HFF-Myc (cell line): ENCODE measurements around the gene CAB39L.

Experiments used
- DNase-seq: peaks from one replicate; pipeline ENCODE4 v3.0.0-alpha.2; 2011; ENCODE audit warnings: low read depth; ENCODE audit errors: extremely low read depth
- H3K4me3 ChIP-seq: replicated peaks from 2 replicates; pipeline ENCODE4 v1.5.1; 2011; ENCODE audit warnings: low read depth, mild to moderate bottlenecking, control low read depth, low read length
- CTCF ChIP-seq: IDR thresholded peaks from 2 replicates; pipeline ENCODE4 v1.5.1; 2012; ENCODE audit warnings: mild to moderate bottlenecking, low read depth, low read length, control low read depth; ENCODE audit errors: missing control alignments

The CAB39L gene

GRCh38 chr13:49418206-49418605, 25.7 kb downstream of the CAB39L start:
- H3K4me3 ChIP-seq = no peak overlapping the region
- TF ChIP-seq CTCF = no peak
- no peak for DNase-seq

- H3K4me3 ChIP-seq = no peak overlapping the region
- no peak for DNase-seq
- TF ChIP-seq CTCF = no peak
Observed at GRCh38 chr13:49417161-49417560, 26.7 kb downstream of the CAB39L start.

DNA sequence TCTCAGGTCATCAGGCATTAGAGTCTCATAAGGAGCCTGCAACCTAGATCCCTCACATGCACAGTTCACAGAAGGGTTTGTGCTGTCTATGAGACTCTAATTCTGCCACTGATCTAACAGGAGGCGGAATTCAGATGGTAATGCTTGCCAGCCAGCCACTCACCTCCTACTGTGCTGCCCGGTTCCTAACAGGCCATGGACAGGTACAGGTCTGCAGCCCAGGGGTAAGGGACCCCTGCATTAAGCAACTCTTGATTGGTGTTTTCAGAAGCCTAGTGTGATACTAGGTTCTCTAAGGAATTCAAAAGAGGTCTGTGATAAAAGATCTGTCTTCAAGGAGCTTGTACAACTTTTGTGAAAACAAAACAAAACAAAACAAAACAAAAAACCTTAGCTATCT, 31.1 kb downstream of the CAB39L start:
- no peak overlapping the region for H3K4me3 ChIP-seq
- DNase-seq = no peak
- no peak for TF ChIP-seq CTCF

- no peak overlapping the region for H3K4me3 ChIP-seq
- DNase-seq = no peak
- TF ChIP-seq CTCF = no peak
Observed at GRCh38 chr13:49411353-49411752, 32.5 kb downstream of the CAB39L start.

- no peak for DNase-seq
- no peak overlapping the region for H3K4me3 ChIP-seq
- TF ChIP-seq CTCF = no peak
Observed at GRCh38 chr13:49410477-49410876, 33.4 kb downstream of the CAB39L start.

GRCh38 chr13:49410006-49410405, 33.9 kb downstream of the CAB39L start:
- DNase-seq = peak; percentile 9
- no peak for TF ChIP-seq CTCF
- H3K4me3 ChIP-seq = no peak overlapping the region

DNA sequence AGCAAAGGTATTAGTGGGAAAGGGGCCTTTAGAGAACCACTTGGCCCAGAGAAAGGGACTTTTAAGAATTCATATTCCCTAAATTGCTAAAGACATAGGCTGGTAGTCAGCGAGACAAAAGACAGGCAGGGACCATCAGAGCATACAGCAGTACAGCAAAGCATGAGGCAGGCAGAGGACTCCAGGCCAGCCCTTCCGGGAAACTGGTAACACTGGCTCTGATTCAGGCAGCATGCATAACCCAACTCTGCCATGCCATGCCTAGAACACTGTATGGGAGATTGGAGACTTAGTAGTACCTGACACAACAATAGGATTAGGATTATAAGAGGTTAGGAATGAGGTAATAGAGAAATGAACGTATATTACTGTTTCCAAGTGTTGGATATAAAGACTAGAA, 34.9 kb downstream of the CAB39L start:
- no peak for DNase-seq
- no peak overlapping the region for H3K4me3 ChIP-seq
- TF ChIP-seq CTCF = no peak
